Body of pancreas (tissue), 4 donors: ENCODE data around the gene ZCCHC7. TPM values are rescaled to one million over a fixed set of nuclear protein-coding genes. Genes with fewer than 3 reads are reported as not detected.

Experiments
- ATAC-seq: fragments of 150-250 bp; one replicate; pipeline ENCODE4 v1.9.1; 2016
- DNase-seq, 4 donors: peaks; one replicate each; pipeline ENCODE4 v3.0.0-alpha.2; 2019
- H3K27ac ChIP-seq, 4 donors: fragments of 200-600 bp; sonication (generic); 1 replicate in 3 of 4; 2 replicates in 1 of 4; pipeline versions ENCODE4 v1.5.1 to v1.6.1; 2016 to 2019; ENCODE audit warnings: mild to moderate bottlenecking in 1 of 4, mixed read lengths in 1 of 4, moderate library complexity in 1 of 4
- H3K27me3 ChIP-seq, 2 donors: fragments of 200-600 bp; sonication (generic); one replicate each; pipeline ENCODE4 v1.6.0; 2016; ENCODE audit warnings: mild to moderate bottlenecking in 1 of 2
- H3K36me3 ChIP-seq, 2 donors: fragments of 200-600 bp; sonication (generic); replicated peaks in 1 of 2; 2 replicates each; pipeline ENCODE4 v1.5.1; 2016; ENCODE audit warnings: low read depth in 2 of 2; ENCODE audit not compliant: insufficient read depth in 1 of 2
- H3K4me1 ChIP-seq: fragments of 200-600 bp; sonication (generic); one replicate; pipeline ENCODE4 v1.6.0; 2016
- H3K4me3 ChIP-seq, 2 donors: fragments of 200-600 bp; sonication (generic); 1 replicate in 1 of 2; 2 replicates in 1 of 2; pipeline ENCODE4 v1.5.1; 2016 to 2019
- H3K9me3 ChIP-seq, 3 donors: fragments of 200-600 bp; sonication (generic); 1 replicate in 2 of 3; 2 replicates in 1 of 3; pipeline ENCODE4 v1.5.1; 2016
- CTCF ChIP-seq, 7 experiments: fragments of 450-650 bp in 4 of 7; fragments of 200-600 bp in 3 of 7; sonication (generic) in 3 of 7; IDR thresholded peaks; one replicate each; pipeline ENCODE4 v1.5.1; 2016 to 2019; ENCODE audit warnings: antibody characterized with exemption in 7 of 7
- POLR2A ChIP-seq, 3 donors: fragments of 450-650 bp; IDR thresholded peaks; one replicate each; pipeline ENCODE4 v1.6.1; 2016; ENCODE audit warnings: antibody characterized with exemption in 3 of 3, mild to moderate bottlenecking in 2 of 3
- WGBS, 2 donors: methylation state at CpG; one replicate each; pipeline ENCODE4 v1.1.5; 2017; 5-methylcytosine and 5-hydroxymethylcytosine counted together
- intact Hi-C: fragments of 100-400 bp; cut with DNase I; formaldehyde crosslinking; loops from one replicate; pipeline ENCODE4 v1.15.1; 2023
- total RNA-seq, 2 donors: library from RNA; depleted of rRNA; stranded (reverse); fragments of >200 nt; gene quantifications; one replicate each; pipeline ENCODE4 v1.1.0, GENCODE V29; 2016

The ZCCHC7 gene
- total RNA-seq, 2 donors from 2014 or later, result 10.1 to 18.1 TPM

- DNase-seq, result no peak
- no peak for ATAC-seq
- Histone ChIP-seq H3K27me3 (no peaks in the 10 kb centered on the region), H3K9me3 (no peaks in the 10 kb centered on the region), H3K36me3 (no peaks in the 10 kb centered on the region), H3K27ac (no peak overlapping the region), H3K4me3 (no peak overlapping the region), H3K4me1 (no peaks in the 10 kb centered on the region)
- 92 to 100% methylated on average over 10 of the region's 10 CpGs for WGBS, 2 donors
- intact Hi-C loops, result no loop called here
- TF ChIP-seq POLR2A (IDR thresholded peaks at IDR 0.05), result no peak
- TF ChIP-seq CTCF (IDR thresholded peaks at IDR 0.05), result no peak
These were observed 85.8 kb downstream of the ZCCHC7 start for GRCh38 chr9:37206121-37206620.

- 43 to 48% methylated on average over 2 of the region's 2 CpGs for WGBS, 2 donors
- Histone ChIP-seq H3K9me3 (no peaks in the 10 kb centered on the region), H3K36me3 (no peaks in the 10 kb centered on the region), H3K4me3 (no peak overlapping the region), H3K27me3 (no peaks in the 10 kb centered on the region), H3K4me1 (no peaks in the 10 kb centered on the region), H3K27ac (no peak overlapping the region)
- TF ChIP-seq POLR2A (IDR thresholded peaks at IDR 0.05) (no peak), CTCF (IDR thresholded peaks at IDR 0.05) (no peak)
- ATAC-seq (no peak), DNase-seq (no peak)
- intact Hi-C loops, result no loop called here
These were observed 89.3 kb downstream of the ZCCHC7 start for GRCh38 chr9:37209431-37210386.

GRCh38 chr9:37210737-37211523 is 90.6 kb downstream of the ZCCHC7 start:
- 84 to 85% methylated on average over 3 of the region's 3 CpGs for WGBS, 2 donors
- no peak for TF ChIP-seq POLR2A (IDR thresholded peaks at IDR 0.05)
- TF ChIP-seq CTCF (IDR thresholded peaks at IDR 0.05), result no peak
- ATAC-seq (no peak), DNase-seq (no peak)
- intact Hi-C loops, result no loop called here
- Histone ChIP-seq H3K9me3 (no peaks in the 10 kb centered on the region), H3K27me3 (no peaks in the 10 kb centered on the region), H3K4me1 (no peaks in the 10 kb centered on the region), H3K27ac (no peak overlapping the region), H3K36me3 (no peaks in the 10 kb centered on the region), H3K4me3 (no peak overlapping the region)

GRCh38 chr9:37212435-37212834 is 92.1 kb downstream of the ZCCHC7 start:
- Histone ChIP-seq H3K27me3 (no peaks in the 10 kb centered on the region), H3K27ac (no peak overlapping the region), H3K4me1 (no peaks in the 10 kb centered on the region), H3K4me3 (no peak overlapping the region), H3K36me3 (no peaks in the 10 kb centered on the region), H3K9me3 (no peaks in the 10 kb centered on the region)
- DNase-seq (no peak), ATAC-seq (no peak)
- TF ChIP-seq CTCF (IDR thresholded peaks at IDR 0.05), result no peak
- TF ChIP-seq POLR2A (IDR thresholded peaks at IDR 0.05), result no peak
- WGBS, 2 donors, result 84 to 91% methylated on average over 2 of the region's 2 CpGs
- intact Hi-C loops, result no loop called here
